Ishikawa (cell line): ENCODE data around the gene ATG5.

Experiments
- CEBPB ChIP-seq: IDR thresholded peaks from 2 replicates; pipeline ENCODE4 v1.6.1; 2012
- CREB1 ChIP-seq: IDR thresholded peaks from 2 replicates; pipeline ENCODE4 v1.6.1; 2012; ENCODE audit warnings: low read depth
- FOXM1 ChIP-seq: IDR thresholded peaks from 2 replicates; pipeline ENCODE4 v1.6.1; 2012; ENCODE audit warnings: low read depth, borderline replicate concordance
- MAX ChIP-seq: IDR thresholded peaks from 2 replicates; pipeline ENCODE4 v1.6.1; 2012
- NFIC ChIP-seq: IDR thresholded peaks from 2 replicates; pipeline ENCODE4 v1.6.1; 2012
- RAD21 ChIP-seq: IDR thresholded peaks from 2 replicates; pipeline ENCODE4 v1.6.1; 2012; ENCODE audit warnings: low read depth
- REST ChIP-seq: IDR thresholded peaks from 2 replicates; pipeline ENCODE4 v1.6.1; 2012; ENCODE audit warnings: low read depth, mild to moderate bottlenecking
- TAF1 ChIP-seq: IDR thresholded peaks from 2 replicates; pipeline ENCODE4 v1.6.1; 2012; ENCODE audit warnings: low read depth, mild to moderate bottlenecking
- YY1 ChIP-seq: IDR thresholded peaks from 2 replicates; pipeline ENCODE4 v1.6.1; 2012; ENCODE audit warnings: low read depth

- TF ChIP-seq YY1 (no peak), TAF1 (no peak), CEBPB (no peak), RAD21 (no peak), REST (no peak), MAX (no peak), NFIC (no peak), CREB1 (no peak), FOXM1 (no peak)
These were observed 88.3 kb downstream of the ATG5 start for GRCh38 chr6:106237286-106237685.
